ENCODE data around the gene GPHA2.

DNA sequence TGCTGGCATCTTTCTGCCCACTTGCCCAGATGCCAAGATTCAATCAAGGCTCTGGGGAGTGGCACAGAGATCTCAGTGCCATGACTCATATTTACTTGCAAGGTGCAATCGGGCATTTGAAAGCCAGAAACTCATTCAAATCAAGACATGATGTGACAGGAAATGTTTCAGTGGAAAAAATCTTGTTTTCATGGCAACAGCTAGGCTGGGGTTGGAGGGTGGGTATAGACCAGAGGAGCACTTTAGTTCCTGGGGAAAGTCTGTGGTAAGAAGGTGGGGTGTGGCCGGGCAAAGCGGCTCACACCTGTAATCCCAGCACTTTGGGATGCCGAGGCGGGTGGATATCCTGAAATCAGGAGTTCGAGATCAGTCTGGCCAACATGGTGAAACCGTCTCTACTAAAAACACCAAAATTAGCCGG lies 35.0 kb upstream of the GPHA2 start:
- TF ChIP-seq EGR1 (IDR thresholded peaks at IDR 0.05; ENCODE audit: borderline replicate concordance in 1 of 2, low read depth in 2 of 2, low read length in 2 of 2) (no peak), RAD21 (IDR thresholded peaks at IDR 0.05; ENCODE audit: insufficient read depth, low read depth, low read length) (no peak)

Measured in GM12878 (cell line).